SK-N-SH (cell line): ENCODE results near the gene MPEG1.

Experiments
- EP300 ChIP-seq, 2 experiments: IDR thresholded peaks; 2 replicates each; pipeline versions ENCODE4 v1.4.0 to v1.6.1; 2012; ENCODE audit warnings: borderline replicate concordance in 1 of 2, low read depth in 1 of 2, low read length in 1 of 2
- EZH2phosphoT487 ChIP-seq: fragments of 200-600 bp; sonication (generic); IDR thresholded peaks from 2 replicates; pipeline ENCODE4 v1.6.1; 2017; ENCODE audit warnings: low read depth, mixed run types, mild to moderate bottlenecking, antibody characterized with exemption, moderate library complexity, borderline replicate concordance
- GABPA ChIP-seq: IDR thresholded peaks from 2 replicates; pipeline ENCODE4 v1.4.0; 2012; ENCODE audit warnings: low read depth, mild to moderate bottlenecking
- MXI1 ChIP-seq: IDR thresholded peaks from 2 replicates; pipeline ENCODE4 v1.6.1; 2012; ENCODE audit warnings: mild to moderate bottlenecking, low read depth, low read length, improper control_type of control experiment
- RCOR1 ChIP-seq: fragments of 150-350 bp; IDR thresholded peaks from 2 replicates; pipeline ENCODE4 v1.6.1; 2017; ENCODE audit warnings: antibody characterized with exemption, low read length
- RXRA ChIP-seq: IDR thresholded peaks from 2 replicates; pipeline ENCODE4 v1.4.0; 2012; ENCODE audit warnings: low read depth, mild to moderate bottlenecking, borderline replicate concordance
- TEAD4 ChIP-seq: IDR thresholded peaks from 2 replicates; pipeline ENCODE4 v1.4.0; 2012; ENCODE audit warnings: mild to moderate bottlenecking, borderline replicate concordance; ENCODE audit not compliant: insufficient read depth
- TF ChIP-seq, protein P1 (sequence below): IDR thresholded peaks from 2 replicates; pipeline ENCODE4 v1.4.0; 2012; ENCODE audit warnings: low read depth
- TF ChIP-seq, protein P2 (sequence below): IDR thresholded peaks from 2 replicates; pipeline ENCODE4; 2012
- TF ChIP-seq, protein P3 (sequence below): fragments of 200-600 bp; sonication (generic); IDR thresholded peaks from 2 replicates; pipeline ENCODE4 v1.6.1; 2017; ENCODE audit warnings: antibody characterized with exemption, mild to moderate bottlenecking, moderate library complexity

DNA sequence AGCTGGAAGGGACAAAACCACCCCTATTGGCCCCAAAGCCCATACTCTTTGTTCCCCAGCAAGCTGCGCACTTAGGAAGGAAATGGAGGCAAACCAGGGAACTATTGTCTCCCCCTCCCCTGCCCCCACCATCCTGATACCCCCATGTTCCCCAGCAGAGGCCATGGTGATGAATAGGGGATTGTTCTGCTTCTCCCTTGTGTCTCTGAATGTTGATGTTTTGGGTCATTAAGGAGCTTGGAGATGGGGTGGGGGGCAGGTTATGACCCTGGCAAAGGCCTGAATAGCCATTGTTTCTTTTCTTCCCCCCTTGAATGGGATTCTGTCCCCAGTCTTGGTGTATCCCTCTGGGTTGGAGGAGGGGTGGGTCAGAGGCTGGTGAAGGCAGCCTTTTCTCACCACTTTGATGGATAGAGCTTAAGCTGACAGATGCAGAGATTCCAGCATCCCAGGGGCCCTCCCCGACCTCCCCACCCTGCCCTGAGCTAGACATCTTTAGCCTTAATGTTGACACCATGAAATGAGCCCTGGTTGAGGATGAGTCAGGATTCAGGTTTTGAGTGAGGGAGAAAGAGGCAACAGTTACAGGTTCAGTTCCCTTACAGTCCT is 32.5 kb downstream of the MPEG1 start:
- TF ChIP-seq, protein P1, sequence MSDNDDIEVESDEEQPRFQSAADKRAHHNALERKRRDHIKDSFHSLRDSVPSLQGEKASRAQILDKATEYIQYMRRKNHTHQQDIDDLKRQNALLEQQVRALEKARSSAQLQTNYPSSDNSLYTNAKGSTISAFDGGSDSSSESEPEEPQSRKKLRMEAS: no peak
- TF ChIP-seq, protein P2, sequence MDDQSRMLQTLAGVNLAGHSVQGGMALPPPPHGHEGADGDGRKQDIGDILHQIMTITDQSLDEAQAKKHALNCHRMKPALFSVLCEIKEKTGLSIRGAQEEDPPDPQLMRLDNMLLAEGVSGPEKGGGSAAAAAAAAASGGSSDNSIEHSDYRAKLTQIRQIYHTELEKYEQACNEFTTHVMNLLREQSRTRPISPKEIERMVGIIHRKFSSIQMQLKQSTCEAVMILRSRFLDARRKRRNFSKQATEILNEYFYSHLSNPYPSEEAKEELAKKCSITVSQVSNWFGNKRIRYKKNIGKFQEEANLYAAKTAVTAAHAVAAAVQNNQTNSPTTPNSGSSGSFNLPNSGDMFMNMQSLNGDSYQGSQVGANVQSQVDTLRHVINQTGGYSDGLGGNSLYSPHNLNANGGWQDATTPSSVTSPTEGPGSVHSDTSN: no peak
- no peak for TF ChIP-seq EP300 (IDR thresholded peaks at IDR 0.05; ENCODE audit: borderline replicate concordance in 1 of 2, low read depth in 1 of 2, low read length in 1 of 2)
- no peak for TF ChIP-seq EZH2phosphoT487
- TF ChIP-seq RXRA: no peak
- TF ChIP-seq, protein P3, sequence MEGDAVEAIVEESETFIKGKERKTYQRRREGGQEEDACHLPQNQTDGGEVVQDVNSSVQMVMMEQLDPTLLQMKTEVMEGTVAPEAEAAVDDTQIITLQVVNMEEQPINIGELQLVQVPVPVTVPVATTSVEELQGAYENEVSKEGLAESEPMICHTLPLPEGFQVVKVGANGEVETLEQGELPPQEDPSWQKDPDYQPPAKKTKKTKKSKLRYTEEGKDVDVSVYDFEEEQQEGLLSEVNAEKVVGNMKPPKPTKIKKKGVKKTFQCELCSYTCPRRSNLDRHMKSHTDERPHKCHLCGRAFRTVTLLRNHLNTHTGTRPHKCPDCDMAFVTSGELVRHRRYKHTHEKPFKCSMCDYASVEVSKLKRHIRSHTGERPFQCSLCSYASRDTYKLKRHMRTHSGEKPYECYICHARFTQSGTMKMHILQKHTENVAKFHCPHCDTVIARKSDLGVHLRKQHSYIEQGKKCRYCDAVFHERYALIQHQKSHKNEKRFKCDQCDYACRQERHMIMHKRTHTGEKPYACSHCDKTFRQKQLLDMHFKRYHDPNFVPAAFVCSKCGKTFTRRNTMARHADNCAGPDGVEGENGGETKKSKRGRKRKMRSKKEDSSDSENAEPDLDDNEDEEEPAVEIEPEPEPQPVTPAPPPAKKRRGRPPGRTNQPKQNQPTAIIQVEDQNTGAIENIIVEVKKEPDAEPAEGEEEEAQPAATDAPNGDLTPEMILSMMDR: no peak
- TF ChIP-seq RCOR1: no peak
- TF ChIP-seq GABPA: no peak
- no peak for TF ChIP-seq TEAD4
- TF ChIP-seq MXI1: no peak
